Neural cell (in vitro differentiated cells): ENCODE results near the gene UBL3. TPM values are rescaled to one million over a fixed set of nuclear protein-coding genes. Genes with fewer than 3 reads are reported as not detected.

Source experiments
- H2AFZ ChIP-seq: fragments of 200-600, 300-800 bp; sonication (generic), shearing (Covaris generic); 2 replicates; pipeline ENCODE4 v1.6.0; 2014; ENCODE audit warnings: low read depth, mild to moderate bottlenecking, antibody characterized with exemption, low read length, moderate library complexity
- H3F3A ChIP-seq: fragments of 200-600 bp; shearing (Covaris generic); 2 replicates; pipeline ENCODE4 v1.6.1; 2016; ENCODE audit warnings: mild to moderate bottlenecking, moderate library complexity, mixed read lengths, antibody characterized with exemption, low read length; ENCODE audit not compliant: insufficient read depth, poor library complexity, severe bottlenecking
- H3K27ac ChIP-seq: fragments of 200-600, 300-800 bp; sonication (generic), shearing (Covaris generic); 2 replicates; pipeline ENCODE4 v1.5.1; 2014; ENCODE audit warnings: mild to moderate bottlenecking, low read length, moderate library complexity
- H3K27me3 ChIP-seq: fragments of 300-800, 200-600 bp; sonication (generic), shearing (Covaris generic); 2 replicates; pipeline ENCODE4 v1.6.0; 2014; ENCODE audit warnings: mild to moderate bottlenecking, low read depth, low read length, moderate library complexity; ENCODE audit not compliant: insufficient read depth
- H3K36me3 ChIP-seq: fragments of 300-800, 200-600 bp; sonication (generic), shearing (Covaris generic); 2 replicates; pipeline ENCODE4 v1.5.1; 2014; ENCODE audit warnings: mild to moderate bottlenecking, antibody characterized with exemption, low read length, moderate library complexity; ENCODE audit not compliant: insufficient read depth
- H3K4me2 ChIP-seq: fragments of 300-800, 200-600 bp; sonication (generic), shearing (Covaris generic); 2 replicates; pipeline ENCODE4 v1.6.0; 2014; ENCODE audit warnings: mild to moderate bottlenecking, low read length
- H3K4me3 ChIP-seq: fragments of 300-800, 200-600 bp; sonication (generic), shearing (Covaris generic); 2 replicates; pipeline ENCODE4 v1.5.1; 2014; ENCODE audit warnings: mild to moderate bottlenecking, low read length, moderate library complexity
- H3K79me2 ChIP-seq: fragments of 200-600 bp; shearing (Covaris generic); replicated peaks from 2 replicates; pipeline ENCODE4 v1.6.0; 2014; ENCODE audit warnings: mild to moderate bottlenecking, low read length, moderate library complexity; ENCODE audit not compliant: insufficient read depth
- H3K9ac ChIP-seq: fragments of 300-800, 200-600 bp; sonication (generic), shearing (Covaris generic); 2 replicates; pipeline ENCODE4 v1.6.1; 2016; ENCODE audit warnings: mild to moderate bottlenecking, low read length, mixed read lengths
- H3K9me2 ChIP-seq: fragments of 200-600 bp; shearing (Covaris generic); 2 replicates; pipeline ENCODE4 v1.6.1; 2016; ENCODE audit warnings: mild to moderate bottlenecking, low read length, mixed read lengths; ENCODE audit not compliant: insufficient read depth
- H3K9me3 ChIP-seq: fragments of 200-600, 300-800 bp; sonication (generic), shearing (Covaris generic); 2 replicates; pipeline ENCODE4 v1.6.1; 2016; ENCODE audit warnings: mild to moderate bottlenecking, mixed run types, low read length, moderate library complexity, mixed read lengths
- H4K20me1 ChIP-seq: fragments of 200-600 bp; shearing (Covaris generic); 2 replicates; pipeline ENCODE4 v1.6.1; 2016; ENCODE audit warnings: mild to moderate bottlenecking, mixed run types; ENCODE audit not compliant: insufficient read depth
- EP300 ChIP-seq: fragments of 450-650 bp; conservative IDR thresholded peaks from 2 replicates; pipeline ENCODE4 v1.6.1; 2014; ENCODE audit warnings: antibody characterized with exemption, mild to moderate bottlenecking, moderate library complexity; ENCODE audit not compliant: poor library complexity, severe bottlenecking
- EZH2 ChIP-seq: fragments of 200-600, 300-800 bp; shearing (Covaris generic), sonication (generic); IDR thresholded peaks from 2 replicates; pipeline ENCODE4 v1.6.1; 2014; ENCODE audit warnings: antibody characterized with exemption, low read length, borderline replicate concordance, mild to moderate bottlenecking; ENCODE audit not compliant: insufficient read depth, poor library complexity, severe bottlenecking
- MXI1 ChIP-seq: fragments of 450-650 bp; conservative IDR thresholded peaks from 2 replicates; pipeline ENCODE4 v1.6.1; 2014; ENCODE audit warnings: antibody characterized with exemption, mild to moderate bottlenecking; ENCODE audit not compliant: poor library complexity, severe bottlenecking
- POLR2AphosphoS5 ChIP-seq: IDR thresholded peaks from 2 replicates; pipeline ENCODE4 v1.6.1; 2012
- RAD21 ChIP-seq: fragments of 450-650 bp; conservative IDR thresholded peaks from 2 replicates; pipeline ENCODE4 v1.6.1; 2014; ENCODE audit warnings: antibody characterized with exemption, mild to moderate bottlenecking, moderate library complexity
- REST ChIP-seq: IDR thresholded peaks from 2 replicates; pipeline ENCODE4 v1.6.1; 2012; ENCODE audit warnings: borderline replicate concordance
- SMC3 ChIP-seq: fragments of 450-650 bp; conservative IDR thresholded peaks from 2 replicates; pipeline ENCODE4 v1.6.1; 2014; ENCODE audit warnings: antibody characterized with exemption, mild to moderate bottlenecking, moderate library complexity; ENCODE audit not compliant: poor library complexity
- TAF1 ChIP-seq: IDR thresholded peaks from 2 replicates; pipeline ENCODE4 v1.6.1; 2012; ENCODE audit warnings: low read depth
- polyA plus RNA-seq: library from polyadenylated mRNA; depleted of rRNA; stranded (reverse); fragments of >200 nt; gene quantifications from 2 replicates; pipeline ENCODE4 v1.2.3, GENCODE V29; 2014
- TF ChIP-seq, protein P1 (sequence below): fragments of 450-650 bp; IDR thresholded peaks from 2 replicates; pipeline ENCODE4 v1.5.1; 2014; ENCODE audit warnings: antibody characterized with exemption, mild to moderate bottlenecking, moderate library complexity; ENCODE audit not compliant: poor library complexity, severe bottlenecking

Gene UBL3
- polyA plus RNA-seq, 1 donor from 2014 or later: 35.8 TPM

DNA sequence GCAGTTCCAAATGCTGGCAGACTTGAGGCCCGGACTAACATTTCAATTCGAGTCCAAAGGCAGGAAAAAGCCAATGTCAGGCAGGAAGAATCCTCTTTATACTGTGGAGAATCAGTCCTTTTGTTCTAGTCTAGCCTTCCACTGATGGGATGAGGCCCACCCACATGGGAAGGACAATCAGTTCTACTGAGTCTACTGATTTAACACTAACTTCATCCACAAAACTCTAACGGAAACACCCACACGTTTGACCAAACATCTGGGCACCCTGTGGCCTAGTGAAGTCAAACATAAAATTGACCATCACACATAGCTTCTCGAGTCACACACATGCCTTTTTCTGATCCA is 100.3 kb downstream of the UBL3 start:
- Histone ChIP-seq H2AFZ (no peak overlapping the region), H4K20me1 (no peaks in the 10 kb centered on the region), H3K79me2 (no peaks in the 10 kb centered on the region), H3K4me2 (no peak overlapping the region), H3K9me2 (no peaks in the 10 kb centered on the region), H3K4me3 (no peak overlapping the region), H3K9ac (no peak overlapping the region), H3F3A (no peaks in the 10 kb centered on the region), H3K9me3 (no peaks in the 10 kb centered on the region), H3K27me3 (no peaks in the 10 kb centered on the region), H3K36me3 (no peaks in the 10 kb centered on the region), H3K27ac (no peak overlapping the region)
- TF ChIP-seq EZH2 (no peak), SMC3 (no peak), EP300 (no peak), RAD21 (no peak), MXI1 (no peak), REST (no peak), POLR2AphosphoS5 (no peak), TAF1 (no peak)
- TF ChIP-seq, protein P1, sequence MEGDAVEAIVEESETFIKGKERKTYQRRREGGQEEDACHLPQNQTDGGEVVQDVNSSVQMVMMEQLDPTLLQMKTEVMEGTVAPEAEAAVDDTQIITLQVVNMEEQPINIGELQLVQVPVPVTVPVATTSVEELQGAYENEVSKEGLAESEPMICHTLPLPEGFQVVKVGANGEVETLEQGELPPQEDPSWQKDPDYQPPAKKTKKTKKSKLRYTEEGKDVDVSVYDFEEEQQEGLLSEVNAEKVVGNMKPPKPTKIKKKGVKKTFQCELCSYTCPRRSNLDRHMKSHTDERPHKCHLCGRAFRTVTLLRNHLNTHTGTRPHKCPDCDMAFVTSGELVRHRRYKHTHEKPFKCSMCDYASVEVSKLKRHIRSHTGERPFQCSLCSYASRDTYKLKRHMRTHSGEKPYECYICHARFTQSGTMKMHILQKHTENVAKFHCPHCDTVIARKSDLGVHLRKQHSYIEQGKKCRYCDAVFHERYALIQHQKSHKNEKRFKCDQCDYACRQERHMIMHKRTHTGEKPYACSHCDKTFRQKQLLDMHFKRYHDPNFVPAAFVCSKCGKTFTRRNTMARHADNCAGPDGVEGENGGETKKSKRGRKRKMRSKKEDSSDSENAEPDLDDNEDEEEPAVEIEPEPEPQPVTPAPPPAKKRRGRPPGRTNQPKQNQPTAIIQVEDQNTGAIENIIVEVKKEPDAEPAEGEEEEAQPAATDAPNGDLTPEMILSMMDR: no peak

- TF ChIP-seq REST: no peak
- TF ChIP-seq POLR2AphosphoS5: no peak
- TF ChIP-seq EP300: no peak
- TF ChIP-seq, protein P1: no peak
- TF ChIP-seq MXI1: no peak
- TF ChIP-seq EZH2: no peak
- no peak for TF ChIP-seq TAF1
- TF ChIP-seq RAD21: no peak
- no peak for TF ChIP-seq SMC3
- Histone ChIP-seq H3K4me3 (no peak overlapping the region), H2AFZ (no peak overlapping the region), H3K27ac (no peak overlapping the region), H3K9me2 (no peaks in the 10 kb centered on the region), H3K36me3 (no peaks in the 10 kb centered on the region), H3K79me2 (no peaks in the 10 kb centered on the region), H3K9ac (no peak overlapping the region), H3K9me3 (no peaks in the 10 kb centered on the region), H3F3A (no peaks in the 10 kb centered on the region), H3K27me3 (no peaks in the 10 kb centered on the region), H3K4me2 (no peak overlapping the region), H4K20me1 (no peaks in the 10 kb centered on the region)
These were observed 100.8 kb downstream of the UBL3 start for GRCh38 chr13:29749401-29750182.
